Measurements from ENCODE around the gene SLC2A3. TPM values are rescaled to one million over a fixed set of nuclear protein-coding genes. Genes with fewer than 3 reads are reported as not detected.

SLC2A3 gene
- total RNA-seq, 1 experiment from 2014 or later, result 10.5 TPM

GRCh38 chr12:7961395-7962178 lies 25.6 kb upstream of the SLC2A3 start:
- no peaks in the 10 kb centered on the region for H3K36me3 ChIP-seq (ENCODE audit: control insufficient read depth in 1 of 2, insufficient read depth in 2 of 2, low read length in 2 of 2)
- H3K4me3 ChIP-seq (replicated peaks in 1 of 2; ENCODE audit: low read depth in 1 of 2, low read length in 2 of 2), result peak overlapping the region; percentile 52; a peak in 3 of 4 replicates
- no peak for DNase-seq (ENCODE audit: low read depth, low spot score)
- no peaks in the 10 kb centered on the region for H4K20me1 ChIP-seq (ENCODE audit: insufficient read depth)
- H3K4me1 ChIP-seq (ENCODE audit: control insufficient read depth in 1 of 2, insufficient read depth in 2 of 2, low read length in 2 of 2), result peaks cover 13 to 29% of the 10 kb centered on the region in 2 experiments; a peak in 3 of 4 replicates
- CTCF ChIA-PET, result interaction anchor here (1.0 to 2.1 kb wide), 4 partner anchors 24 to 33 kb away, joined by 3 to 14 read pairs (median 6); partner anchors contain the start of gene SLC2A3
- RAD21 ChIA-PET (ENCODE audit: low non-redundant PET in 1 of 2, low total read pairs in 2 of 2, uncharacterized antibody in 2 of 2, unreplicated experiment in 2 of 2), result no interaction called here
- H3K79me2 ChIP-seq (ENCODE audit: insufficient read depth, low read length), result no peaks in the 10 kb centered on the region
- POLR2A ChIA-PET, result interaction anchor here (1.4 to 2.1 kb wide), 2 partner anchors 26 to 28 kb away, joined by 6 to 12 read pairs; partner anchors contain the start of gene SLC2A3
- no peak for ATAC-seq
- H3K9ac ChIP-seq (ENCODE audit: low read length), result no peak overlapping the region
- H3K9me2 ChIP-seq (ENCODE audit: insufficient read depth), result no peaks in the 10 kb centered on the region
- H3K27me3 ChIP-seq (ENCODE audit: insufficient read depth, low read length), result no peaks in the 10 kb centered on the region
- intact Hi-C loops (cut with micrococcal nuclease), result no loop called here
- no TSS peak for BruUV-seq (replicated peaks)
- peak overlapping the region; percentile 73 for H3K4me2 ChIP-seq (ENCODE audit: low read length)
- no peak overlapping the region for H3K27ac ChIP-seq (ENCODE audit: low read depth, low read length)
- H3K9me3 ChIP-seq (ENCODE audit: control insufficient read depth in 1 of 2, insufficient read depth in 1 of 2, low read depth in 1 of 2, low read length in 2 of 2), result no peaks in the 10 kb centered on the region
- H2AFZ ChIP-seq (ENCODE audit: low read depth, low read length, poor library complexity, severe bottlenecking), result no peak overlapping the region
- no peak for TF ChIP-seq EZH2 (IDR thresholded peaks at IDR 0.05)
- TF ChIP-seq FOSL1 (IDR thresholded peaks at IDR 0.05; ENCODE audit: low read depth), result no peak
- TF ChIP-seq SIN3A (IDR thresholded peaks at IDR 0.05; ENCODE audit: low read depth), result no peak

- Histone ChIP-seq H3K27ac (ENCODE audit: low read depth, low read length) (no peak overlapping the region), H3K4me2 (ENCODE audit: low read length) (peak overlapping the region; percentile 73), H3K9ac (ENCODE audit: low read length) (peak overlapping the region; percentile 41; the same call in 1 of the 2 replicates), H2AFZ (ENCODE audit: low read depth, low read length, poor library complexity, severe bottlenecking) (peak overlapping the region; percentile 17), H3K9me2 (ENCODE audit: insufficient read depth) (no peaks in the 10 kb centered on the region), H3K27me3 (ENCODE audit: insufficient read depth, low read length) (no peaks in the 10 kb centered on the region), H3K4me3 (replicated peaks in 1 of 2; ENCODE audit: low read depth in 1 of 2, low read length in 2 of 2) (peak overlapping the region in 1 of 2 experiments; percentile 52; a peak in 1 of 4 replicates), H3K9me3 (ENCODE audit: control insufficient read depth in 1 of 2, insufficient read depth in 1 of 2, low read depth in 1 of 2, low read length in 2 of 2) (no peaks in the 10 kb centered on the region), H3K4me1 (ENCODE audit: control insufficient read depth in 1 of 2, insufficient read depth in 2 of 2, low read length in 2 of 2) (peaks cover 11 to 22% of the 10 kb centered on the region in 2 experiments; a peak in 3 of 4 replicates), H4K20me1 (ENCODE audit: insufficient read depth) (no peaks in the 10 kb centered on the region), H3K36me3 (ENCODE audit: control insufficient read depth in 1 of 2, insufficient read depth in 2 of 2, low read length in 2 of 2) (no peaks in the 10 kb centered on the region), H3K79me2 (ENCODE audit: insufficient read depth, low read length) (no peaks in the 10 kb centered on the region)
- RAD21 ChIA-PET (ENCODE audit: low non-redundant PET in 1 of 2, low total read pairs in 2 of 2, uncharacterized antibody in 2 of 2, unreplicated experiment in 2 of 2), result no interaction called here
- no peak for TF ChIP-seq REST (IDR thresholded peaks at IDR 0.05; ENCODE audit: low read depth)
- TF ChIP-seq ZBTB33 (IDR thresholded peaks at IDR 0.05; ENCODE audit: extremely low read depth, insufficient replicate concordance, low read length), result no peak
- ATAC-seq (no peak), DNase-seq (ENCODE audit: low read depth, low spot score) (no peak)
- CTCF ChIA-PET, result interaction anchor here (0.6 to 2.1 kb wide), 3 partner anchors 24 to 51 kb away, joined by 4 to 14 read pairs (median 8); partner anchors contain the start of gene SLC2A3
- POLR2A ChIA-PET, result interaction anchor here (1.4 to 2.1 kb wide), 3 partner anchors 11 to 26 kb away, joined by 5 to 12 read pairs (median 6); partner anchors contain the start of gene SLC2A3
- no TSS peak for BruUV-seq (replicated peaks)
- intact Hi-C loops (cut with micrococcal nuclease), result loop anchor here (1.0 kb wide), 1 partner anchor 23 kb away; the partner anchor contains the start of gene SLC2A3
Measured at GRCh38 chr12:7959701-7960121, 23.7 kb upstream of the SLC2A3 start.

Data from HCT116 (cell line).